Stimulated activated CD4-positive, alpha-beta T cell treated with anti-CD3 and anti-CD28 coated beads, Interleukin-4, amount 100 ng/mL, for 24 hours (primary cell): ENCODE results near the gene PSMA6.
"Not testable (repeated sequence)": the region's sequence is repeated elsewhere in the genome, so short reads cannot be mapped to it uniquely, and the experiment has no call there.

Experiments
- DNase-seq: peaks from one replicate; pipeline ENCODE4 v3.0.0-alpha.2; 2020

PSMA6 gene

GRCh38 chr14:35292051-35292769 is at the start of gene PSMA6:
PSMA6 (plus strand) TSS chr14:35292382; CDS start chr14:35292477, 95 bp downstream.
- DNase-seq, result peak; percentile 99

- no peak for DNase-seq
These were observed 49.4 kb upstream of the PSMA6 start for GRCh38 chr14:35242599-35243311.

GRCh38 chr14:35243956-35244355 is 48.2 kb upstream of the PSMA6 start:
- DNase-seq, result no peak

- no peak for DNase-seq
These were observed 47.6 kb upstream of the PSMA6 start for GRCh38 chr14:35244542-35244941.

- no peak for DNase-seq
These were observed 47.1 kb upstream of the PSMA6 start for GRCh38 chr14:35245051-35245450.

- no peak for DNase-seq
These were observed 44.3 kb upstream of the PSMA6 start for GRCh38 chr14:35247777-35248475.

GRCh38 chr14:35248476-35248788 is 43.8 kb upstream of the PSMA6 start:
- DNase-seq, result no peak

- no peak for DNase-seq
These were observed 41.9 kb upstream of the PSMA6 start for GRCh38 chr14:35250319-35250718.

- DNase-seq, result no peak
These were observed 39.7 kb upstream of the PSMA6 start for GRCh38 chr14:35252451-35252868.

GRCh38 chr14:35253056-35253455 is 39.1 kb upstream of the PSMA6 start:
- DNase-seq, result not testable (repeated sequence)

GRCh38 chr14:35254034-35254622 is 38.1 kb upstream of the PSMA6 start:
- DNase-seq, result not testable (repeated sequence)

GRCh38 chr14:35254736-35255135 is 37.4 kb upstream of the PSMA6 start:
- peak; percentile 20 for DNase-seq

GRCh38 chr14:35255711-35256110 is 36.5 kb upstream of the PSMA6 start:
- no peak for DNase-seq

- DNase-seq, result no peak
These were observed 34.4 kb upstream of the PSMA6 start for GRCh38 chr14:35257809-35258208.

- DNase-seq, result no peak
These were observed 33.8 kb upstream of the PSMA6 start for GRCh38 chr14:35258420-35258819.

- DNase-seq, result no peak
These were observed 30.4 kb upstream of the PSMA6 start for GRCh38 chr14:35261774-35262173.

- no peak for DNase-seq
These were observed 29.7 kb upstream of the PSMA6 start for GRCh38 chr14:35262436-35262835.

GRCh38 chr14:35268946-35269345 is 23.2 kb upstream of the PSMA6 start:
- DNase-seq, result no peak

- no peak for DNase-seq
These were observed 17.4 kb upstream of the PSMA6 start for GRCh38 chr14:35274805-35275204.

GRCh38 chr14:35277179-35277578 is 15.0 kb upstream of the PSMA6 start:
- no peak for DNase-seq

- DNase-seq, result no peak
These were observed 12.8 kb upstream of the PSMA6 start for GRCh38 chr14:35279369-35279768.

GRCh38 chr14:35281341-35281740 is 10.8 kb upstream of the PSMA6 start:
- no peak for DNase-seq

GRCh38 chr14:35284506-35284905 is 7.7 kb upstream of the PSMA6 start:
- no peak for DNase-seq
